Adipose tissue (tissue), 3 donors: ENCODE measurements around the gene NFATC2. TPM values are rescaled to one million over a fixed set of nuclear protein-coding genes. Genes with fewer than 3 reads are reported as not detected.

Experiments used
- H3K27ac ChIP-seq: one replicate; pipeline ENCODE4 v1.5.1; 2013; ENCODE audit warnings: low read depth, low read length
- WGBS, 3 donors: extraction: QIAGEN DNeasy Blood & Tissue Kit; methylation state at CpG; one replicate each; pipeline ENCODE4 v1.1.7; 2013; 5-methylcytosine and 5-hydroxymethylcytosine counted together
- polyA plus RNA-seq, 3 donors: library from polyadenylated mRNA; stranded (reverse); fragments of 200-250 nt; gene quantifications; one replicate each; pipeline ENCODE4 v1.2.3, GENCODE V29; 2013
- donor health status: healthy with polysubstance abuse.
- donor health status: Bipolar disorder and iron deficiency.
- donor health status: healthy.

NFATC2 gene
- polyA plus RNA-seq, 3 donors: 1.0 to 6.8 (median 2.2) TPM

DNA sequence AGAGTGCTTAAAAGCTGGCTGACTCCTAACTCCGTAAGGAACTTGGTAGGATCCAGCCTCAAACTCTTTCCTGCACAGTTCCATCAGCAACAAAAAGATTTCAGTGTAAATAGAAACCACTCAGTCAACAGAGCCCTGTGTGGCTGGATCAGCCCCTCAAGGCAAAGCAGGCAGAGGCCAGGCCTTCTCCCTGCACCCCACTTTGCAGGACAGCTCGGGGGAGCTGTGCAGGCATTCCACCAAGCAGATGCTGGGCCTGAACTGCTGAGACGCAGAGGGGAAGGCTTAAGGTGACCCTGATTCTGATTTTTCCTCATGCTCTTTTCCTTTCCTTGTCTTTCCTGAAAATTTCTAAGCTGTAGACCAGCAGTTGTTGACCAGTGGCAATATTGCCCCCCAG is 91.5 kb downstream of the NFATC2 start:
- no peak overlapping the region for H3K27ac ChIP-seq
- 81 to 83% (median 83%) methylated on average over 3 of the region's 3 CpGs for WGBS, 3 donors

DNA sequence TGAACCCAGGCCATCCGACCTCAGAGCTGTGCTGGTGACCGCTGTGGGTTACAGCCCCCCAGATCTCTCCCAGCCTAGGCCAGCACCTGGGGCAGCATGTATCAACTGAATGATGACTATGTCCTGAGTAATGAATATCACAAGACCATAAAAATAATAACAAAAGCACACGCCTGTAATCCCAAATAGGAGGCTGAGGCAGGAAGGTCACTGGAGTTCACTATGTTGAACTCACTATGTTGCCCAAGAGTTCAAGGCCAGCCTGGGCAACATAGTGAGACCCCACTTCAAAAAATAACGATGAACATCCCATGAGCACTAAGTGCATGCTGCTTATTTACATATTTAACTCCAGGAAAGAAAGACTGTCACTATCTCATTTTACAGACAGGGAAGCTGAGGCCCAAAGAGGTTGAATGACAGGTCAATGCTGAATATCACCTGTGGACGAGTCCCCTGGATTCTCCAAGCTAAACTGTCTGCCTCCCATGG is 92.3 kb downstream of the NFATC2 start:
- WGBS, 3 donors: 86 to 89% (median 86%) methylated on average over 5 of the region's 5 CpGs
- H3K27ac ChIP-seq: no peak overlapping the region

DNA sequence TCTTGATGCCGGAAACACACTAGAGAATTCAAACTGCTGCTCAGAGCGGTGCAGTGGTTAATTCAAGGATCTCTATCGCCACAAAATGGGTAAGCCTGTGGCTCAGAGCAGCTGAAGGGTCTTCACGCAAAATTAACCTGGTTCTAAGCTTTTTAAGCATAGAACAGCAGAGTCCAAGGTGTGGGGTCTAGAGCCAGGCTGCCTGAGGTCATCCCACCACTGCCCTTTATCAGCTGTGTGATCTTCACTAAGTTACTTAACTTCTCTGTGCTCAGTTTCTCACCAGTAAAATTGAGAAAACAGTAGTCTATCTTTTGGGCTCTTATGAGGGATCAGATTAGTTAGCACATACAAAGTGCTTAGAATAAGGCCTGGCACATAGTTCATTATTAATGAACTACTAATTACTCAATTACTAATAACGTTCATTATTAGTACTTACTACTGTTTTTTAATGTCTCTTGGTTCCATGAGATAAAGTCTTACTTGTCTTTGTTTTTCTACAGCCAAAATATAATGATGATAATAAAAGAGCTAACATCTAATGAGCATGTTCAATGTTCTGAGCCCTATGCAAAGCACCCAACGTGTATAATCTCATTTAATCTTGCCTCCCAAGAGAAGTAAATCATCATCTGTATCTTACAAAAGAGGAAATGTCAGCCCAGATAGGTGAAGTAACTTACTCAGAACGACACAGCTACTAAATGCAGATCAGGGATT is 92.9 kb downstream of the NFATC2 start:
- WGBS, 3 donors: 79 to 91% (median 84%) methylated on average over 7 of the region's 7 CpGs

DNA sequence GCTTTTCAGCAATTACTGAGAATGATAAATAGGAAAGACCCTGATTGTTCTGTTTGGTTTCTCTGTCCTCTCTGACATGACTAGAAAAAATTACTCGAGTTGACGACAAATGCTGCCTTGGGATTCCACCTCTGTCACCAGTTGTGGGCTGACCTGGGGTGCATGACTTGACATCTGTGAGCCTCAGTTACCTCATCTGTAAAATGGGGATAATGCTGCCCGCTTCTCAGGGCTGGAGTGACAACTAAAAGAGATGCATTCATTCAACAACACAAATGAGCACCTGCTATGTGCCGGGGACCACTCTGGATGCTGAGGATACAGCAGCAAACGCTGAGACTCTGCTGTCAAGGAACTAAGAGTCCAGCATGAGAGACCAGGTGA is 94.8 kb downstream of the NFATC2 start:
- WGBS, 3 donors: 75 to 80% (median 78%) methylated on average over 5 of the region's 5 CpGs
- no peak overlapping the region for H3K27ac ChIP-seq

More for the DNA sequence above, 92.9 kb downstream of the NFATC2 start:
- no peak overlapping the region for H3K27ac ChIP-seq

DNA sequence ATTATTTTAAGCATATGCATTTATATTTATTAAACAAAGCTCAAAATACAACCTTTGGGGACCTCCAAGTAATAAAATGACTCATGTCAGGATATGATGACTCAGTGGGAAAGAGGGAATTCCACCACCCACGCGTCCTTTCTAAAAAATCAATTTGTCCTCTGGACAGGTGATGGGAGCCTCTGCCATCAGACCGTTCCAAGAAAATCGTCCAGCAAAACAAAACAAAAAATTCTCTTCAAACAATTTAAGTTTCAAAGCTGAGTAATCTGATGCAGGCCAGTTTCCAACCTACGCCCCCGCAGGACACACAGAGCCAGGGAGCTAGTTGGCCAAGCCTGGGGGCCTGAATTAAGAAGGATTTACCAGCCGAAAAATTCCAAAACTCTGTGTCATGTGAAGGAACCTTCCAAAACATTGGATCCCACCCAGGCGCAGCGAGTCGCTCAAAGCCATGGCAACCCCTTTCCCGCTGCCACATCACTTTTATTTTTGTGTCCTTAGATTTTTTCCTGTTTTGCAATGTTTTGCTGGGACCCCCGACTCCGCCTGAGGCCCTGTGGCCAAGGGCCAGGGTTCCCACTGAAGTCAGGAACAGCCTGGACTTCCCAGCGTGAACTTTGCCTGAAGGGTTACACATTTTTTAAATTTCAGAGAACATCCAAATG is 95.3 kb downstream of the NFATC2 start:
- no peak overlapping the region for H3K27ac ChIP-seq
- 39 to 49% (median 39%) methylated on average over 14 of the region's 14 CpGs for WGBS, 3 donors

DNA sequence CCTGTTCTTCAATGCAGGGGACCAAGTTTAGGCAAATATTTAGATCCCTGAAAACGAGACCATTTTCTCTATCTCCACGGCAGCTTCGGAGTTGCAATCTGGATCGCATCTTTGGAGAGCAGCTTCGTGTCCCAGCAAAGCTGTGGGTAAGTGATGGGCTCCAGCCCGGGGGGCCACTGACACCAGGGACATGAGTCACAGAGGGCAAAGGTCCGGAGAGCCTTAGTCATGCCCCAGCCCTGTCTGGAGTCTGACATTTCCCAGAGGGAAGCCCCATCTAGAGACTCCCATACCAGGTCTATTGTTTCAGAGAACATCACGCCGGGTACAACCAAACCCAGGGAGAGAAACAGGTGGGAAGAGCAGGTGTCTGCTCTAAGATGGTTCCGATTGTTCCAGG is 95.9 kb downstream of the NFATC2 start:
- no peak overlapping the region for H3K27ac ChIP-seq
- WGBS, 3 donors: 50 to 72% (median 54%) methylated on average over 10 of the region's 10 CpGs

DNA sequence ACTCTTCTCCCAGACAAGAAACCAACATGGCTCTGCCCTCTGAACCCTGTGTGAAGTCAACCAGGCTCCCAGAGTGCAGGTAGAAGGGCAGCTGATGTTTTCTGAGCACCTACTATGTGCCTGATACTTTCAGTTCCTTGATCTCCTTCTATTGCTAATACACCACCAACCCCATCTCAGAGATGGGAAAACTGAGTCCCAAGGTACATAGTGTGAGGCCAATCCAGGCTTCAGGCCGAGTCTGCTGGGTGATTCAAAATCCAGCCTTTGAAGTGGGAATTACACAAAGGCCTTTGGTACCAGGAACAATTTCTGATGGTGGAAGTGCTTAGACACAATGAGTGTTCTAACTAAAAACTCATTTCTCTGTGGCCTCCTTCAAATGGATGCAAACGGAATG is 96.3 kb downstream of the NFATC2 start:
- no peak overlapping the region for H3K27ac ChIP-seq

DNA sequence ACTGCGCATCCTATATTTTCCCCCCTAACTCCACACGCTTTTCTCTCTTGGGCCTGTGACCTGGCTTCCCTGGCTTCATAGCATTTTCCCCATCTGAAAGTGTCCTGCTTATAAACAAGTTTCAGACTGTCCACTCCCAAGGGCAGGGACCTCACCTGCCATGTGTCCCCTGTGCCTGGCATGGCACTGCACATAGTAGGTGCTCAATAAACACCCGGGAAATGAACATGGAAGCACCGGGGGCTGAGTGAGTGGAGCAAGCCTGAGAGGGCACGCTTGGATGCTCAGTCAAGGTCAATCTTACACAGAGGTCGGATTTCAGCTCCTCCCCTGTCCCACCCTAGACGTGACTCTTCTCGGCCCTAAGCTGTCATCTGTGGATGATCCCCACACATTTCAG is 96.9 kb downstream of the NFATC2 start:
- WGBS, 3 donors: 79 to 90% (median 85%) methylated on average over 8 of the region's 8 CpGs
- H3K27ac ChIP-seq: no peak overlapping the region

More for the DNA sequence above, 96.3 kb downstream of the NFATC2 start:
- WGBS, 3 donors: 67 to 73% (median 68%) methylated on average over 2 of the region's 2 CpGs

DNA sequence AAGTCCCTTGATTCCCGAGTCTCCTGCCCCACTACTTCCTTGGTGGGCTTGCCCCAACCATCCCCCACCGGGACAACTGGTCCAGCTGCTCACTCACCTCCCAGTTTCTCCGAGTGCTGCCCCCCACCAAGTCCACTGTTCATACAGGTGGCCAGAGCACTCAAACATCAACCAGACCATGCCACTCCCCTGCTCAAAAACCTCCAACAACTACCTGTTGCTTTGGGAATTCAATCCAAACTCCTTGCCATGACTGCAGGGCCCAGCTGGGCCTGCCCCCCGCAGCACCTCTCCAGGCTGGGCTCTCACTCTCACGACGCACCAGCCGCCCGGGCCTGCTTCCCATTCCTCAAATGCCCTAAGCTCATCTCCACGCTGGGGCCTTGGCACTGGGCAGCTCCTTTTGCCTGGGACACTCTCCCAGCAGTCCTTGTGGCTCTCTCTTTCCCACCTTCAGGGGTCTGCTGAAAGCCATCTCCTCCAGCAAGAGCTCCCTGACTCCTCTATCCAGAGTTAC is 97.5 kb downstream of the NFATC2 start:
- H3K27ac ChIP-seq: no peak overlapping the region

DNA sequence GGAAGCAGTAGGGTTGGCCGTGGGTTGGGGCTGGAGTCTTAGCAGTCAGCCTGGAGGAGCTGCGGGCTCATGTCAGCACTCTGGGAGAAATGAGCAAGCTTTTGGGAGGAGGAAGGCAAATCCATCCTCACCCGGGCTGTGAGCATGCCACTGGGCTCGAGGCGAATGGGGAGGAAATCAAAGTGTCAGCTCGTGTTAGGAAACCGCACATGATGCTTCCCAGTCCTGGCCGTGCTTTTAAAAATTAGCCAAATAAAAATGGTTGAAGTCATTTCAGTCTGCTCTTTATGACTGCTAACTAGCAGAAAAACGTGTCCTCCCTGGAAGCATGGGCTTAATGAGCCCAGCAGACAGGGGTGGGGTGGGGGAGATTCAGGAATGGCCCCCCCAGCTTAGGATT is 98.1 kb downstream of the NFATC2 start:
- 69 to 81% (median 72%) methylated on average over 9 of the region's 9 CpGs for WGBS, 3 donors

More for the DNA sequence above, 97.5 kb downstream of the NFATC2 start:
- 90 to 96% (median 91%) methylated on average over 9 of the region's 9 CpGs for WGBS, 3 donors

DNA sequence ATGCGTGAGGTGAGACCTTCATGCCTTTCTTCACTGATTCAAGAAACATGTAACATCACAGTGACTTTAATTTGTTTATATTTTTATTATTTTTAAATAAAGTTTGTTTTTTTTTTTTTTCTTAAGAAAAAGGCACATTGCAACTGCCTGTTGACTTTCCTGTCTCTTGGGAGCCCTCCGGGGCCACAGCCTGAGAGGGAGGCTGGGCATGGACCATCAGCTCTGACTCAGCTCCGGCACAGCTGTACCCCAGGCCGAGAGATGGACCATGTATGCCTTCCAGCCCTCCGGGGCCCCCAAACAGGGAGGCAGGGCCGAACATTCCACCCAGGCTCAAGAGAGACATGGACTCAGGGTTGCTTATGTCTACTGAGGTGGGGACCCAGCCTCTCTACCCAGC is 99.9 kb downstream of the NFATC2 start:
- WGBS, 3 donors: 89 to 95% (median 92%) methylated on average over 6 of the region's 6 CpGs
- H3K27ac ChIP-seq: no peak overlapping the region

More for the DNA sequence above, 98.1 kb downstream of the NFATC2 start:
- H3K27ac ChIP-seq: no peak overlapping the region

DNA sequence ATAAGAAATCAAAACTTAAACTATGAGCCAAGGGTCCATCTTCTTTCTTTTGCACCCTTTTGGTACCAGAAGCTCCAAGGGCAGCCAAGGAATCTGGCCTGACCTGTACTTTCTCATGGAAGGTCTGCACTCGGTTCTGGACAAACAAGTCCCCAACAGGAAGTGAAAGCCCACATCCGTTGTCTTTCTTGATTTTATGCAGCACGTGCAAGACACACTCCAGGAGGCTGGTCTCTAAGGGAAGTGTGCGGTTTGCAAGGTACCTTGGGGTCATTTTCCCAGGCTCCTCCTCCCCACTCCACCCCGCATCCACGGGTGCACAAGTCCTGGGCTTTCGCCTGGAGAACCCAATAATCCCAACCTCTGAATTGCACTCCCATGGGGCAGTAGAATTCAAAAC is 101.9 kb downstream of the NFATC2 start:
- 65 to 75% (median 66%) methylated on average over 7 of the region's 7 CpGs for WGBS, 3 donors
- H3K27ac ChIP-seq: no peak overlapping the region

DNA sequence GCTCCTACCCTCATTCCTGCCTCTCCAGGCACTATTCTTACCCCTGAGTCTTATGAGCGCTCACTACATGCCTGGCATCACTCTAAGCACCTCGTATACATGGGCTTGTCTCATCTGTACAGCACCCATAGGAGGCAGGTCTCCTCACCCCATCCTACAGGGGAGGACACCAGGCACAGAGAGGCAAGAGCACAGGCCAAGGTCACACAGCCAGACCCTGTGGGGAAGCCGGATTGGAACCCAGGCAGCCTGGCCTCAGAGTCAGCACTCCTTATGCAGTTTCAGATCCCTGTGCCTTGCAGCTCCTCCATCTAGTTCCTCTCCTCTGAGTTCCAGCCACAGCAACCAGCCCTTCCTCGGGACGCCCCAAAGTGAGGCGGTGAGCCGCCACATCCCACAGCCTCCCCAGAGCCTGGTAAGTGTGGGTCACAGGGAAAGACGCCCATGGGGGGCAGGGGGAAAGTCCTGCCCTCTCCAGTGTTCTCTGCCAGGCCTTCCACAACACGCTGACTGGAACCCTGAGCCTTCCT is 103.3 kb downstream of the NFATC2 start:
- H3K27ac ChIP-seq: no peak overlapping the region
- 86 to 98% (median 89%) methylated on average over 9 of the region's 9 CpGs for WGBS, 3 donors

DNA sequence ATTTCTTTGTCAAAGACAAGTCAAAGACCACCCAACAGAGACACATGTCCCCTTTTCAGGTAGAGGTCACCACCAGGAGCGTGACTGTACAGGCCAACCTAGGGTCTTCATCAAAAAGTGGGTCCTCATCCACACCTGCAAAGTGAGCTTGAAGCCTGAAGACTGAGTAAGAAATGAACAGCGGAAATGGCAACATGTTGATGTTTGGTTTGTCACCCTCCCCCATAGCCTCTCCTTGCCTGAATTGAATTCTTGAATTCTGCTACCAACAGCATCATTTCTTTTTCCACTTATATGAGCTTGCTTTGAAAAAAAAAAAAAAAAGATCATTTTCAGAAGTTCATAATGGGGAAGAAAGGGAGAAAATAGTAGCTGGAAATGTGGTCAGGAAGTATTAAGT is 104.4 kb downstream of the NFATC2 start:
- H3K27ac ChIP-seq: no peak overlapping the region
- 96 to 98% (median 97%) methylated on average over 2 of the region's 2 CpGs for WGBS, 3 donors

DNA sequence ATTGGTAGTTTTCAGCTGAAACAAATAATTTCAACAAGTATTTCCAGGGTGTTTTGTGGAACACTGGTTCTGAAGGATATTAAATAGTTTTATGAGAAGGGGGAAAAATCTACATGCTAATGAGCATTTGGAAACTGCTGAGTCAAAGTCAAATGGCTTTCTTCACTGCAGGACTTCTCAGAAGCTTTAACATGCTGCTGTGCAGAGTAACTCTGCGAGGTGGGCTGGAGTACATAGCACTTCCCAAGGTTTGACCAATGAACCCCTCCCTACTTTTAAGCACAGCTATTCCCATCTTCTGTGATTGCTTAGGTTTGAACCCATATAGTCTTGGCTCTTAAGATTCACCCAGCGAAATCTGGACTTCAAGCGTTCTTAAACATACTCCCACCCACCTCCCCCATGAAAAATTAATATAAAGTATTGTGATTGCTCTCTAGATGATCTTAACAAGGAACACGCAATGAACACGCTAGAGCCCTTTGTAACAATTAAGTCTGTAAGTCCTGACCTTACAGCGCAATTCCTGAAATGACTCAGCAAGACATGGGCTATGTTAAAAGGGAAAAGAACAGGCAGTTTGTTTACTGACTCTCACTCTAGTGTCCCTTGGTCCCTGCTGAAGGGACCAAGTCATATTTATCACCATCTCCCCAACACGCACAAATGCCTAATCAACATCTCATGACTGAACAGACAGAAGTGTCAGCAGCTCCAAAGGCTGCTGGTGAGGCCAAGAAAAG is 105.2 kb downstream of the NFATC2 start:
- no peak overlapping the region for H3K27ac ChIP-seq
- 91 to 95% (median 91%) methylated on average over 7 of the region's 7 CpGs for WGBS, 3 donors

DNA sequence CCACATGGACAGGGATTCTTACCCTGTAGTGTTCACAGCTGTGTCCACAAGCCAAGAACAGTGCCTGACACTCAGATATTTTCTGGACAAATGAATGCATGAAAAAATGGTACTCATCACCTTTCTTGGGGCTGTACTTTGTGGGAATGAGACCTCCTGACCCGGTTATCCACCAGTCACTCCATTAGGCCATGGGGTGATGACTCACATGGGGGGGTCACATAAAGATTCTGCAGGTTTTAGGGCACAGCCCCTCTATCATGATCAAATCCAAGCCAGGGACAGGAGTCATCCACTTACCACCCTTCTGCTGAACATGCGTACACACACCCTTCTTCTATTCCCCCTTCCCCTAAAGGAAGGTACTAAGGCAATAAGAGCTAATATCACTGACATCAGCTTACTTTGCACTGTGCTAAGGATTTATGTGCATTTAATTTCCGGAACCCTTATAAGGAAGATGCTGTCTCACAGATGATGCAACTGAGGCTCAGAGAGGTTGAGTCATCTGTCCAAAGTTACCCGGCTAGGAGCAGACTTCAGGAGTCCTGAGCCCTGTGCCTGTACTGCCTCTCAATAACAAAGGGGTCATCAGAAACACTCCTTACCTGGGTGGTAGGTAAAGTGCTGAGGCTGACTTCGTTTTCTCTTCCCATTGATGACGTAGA is 107.8 kb downstream of the NFATC2 start:
- WGBS, 3 donors: 85 to 93% (median 89%) methylated on average over 6 of the region's 6 CpGs
- no peak overlapping the region for H3K27ac ChIP-seq

DNA sequence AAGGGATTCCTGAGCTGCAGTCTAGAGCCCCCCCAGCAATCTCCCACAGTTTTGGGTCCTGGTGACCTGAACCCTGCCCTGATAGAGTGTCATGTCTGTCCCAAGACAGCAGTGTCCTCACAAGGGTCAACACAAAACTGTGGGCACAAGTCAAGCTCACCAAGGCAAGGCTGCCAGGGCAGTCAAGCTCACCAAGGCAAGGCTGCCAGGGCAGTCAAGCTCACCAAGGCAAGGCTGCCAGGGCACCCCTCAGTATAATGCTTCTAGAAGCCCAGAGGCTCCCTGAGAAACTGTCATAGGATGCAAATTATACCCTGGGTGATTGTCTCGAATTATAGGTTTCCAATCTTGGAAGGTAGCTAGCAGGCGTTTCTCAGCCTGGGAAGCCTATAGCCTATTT is 108.5 kb downstream of the NFATC2 start:
- no peak overlapping the region for H3K27ac ChIP-seq
- 86 to 95% (median 88%) methylated on average over 2 of the region's 2 CpGs for WGBS, 3 donors

DNA sequence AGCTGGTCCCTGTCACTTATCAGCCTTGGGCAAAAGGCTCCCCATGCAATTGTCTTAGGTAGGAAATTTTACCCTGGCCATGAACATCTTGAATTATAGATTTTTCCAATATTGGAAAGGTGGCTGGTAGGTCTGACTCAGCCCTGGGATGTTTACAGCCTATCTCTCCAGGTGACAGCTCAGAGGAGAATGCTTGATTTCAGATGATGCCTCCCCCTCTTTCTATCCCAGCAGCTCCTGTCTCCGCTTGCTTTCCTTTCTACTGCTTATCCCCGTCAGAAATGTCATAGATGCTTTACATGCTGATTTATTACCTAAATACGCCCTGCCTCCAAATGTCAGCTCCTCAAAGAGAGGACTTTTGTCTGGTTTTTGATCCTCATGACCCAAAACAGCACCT is 109.6 kb downstream of the NFATC2 start:
- H3K27ac ChIP-seq: no peak overlapping the region
- 94 to 96% (median 95%) methylated on average over 3 of the region's 3 CpGs for WGBS, 3 donors
